ENCODE measurements around the gene PCGF3.
"Not testable (repeated sequence)": the region's sequence is repeated elsewhere in the genome, so short reads cannot be mapped to it uniquely, and the experiment has no call there.

Gene PCGF3

GRCh38 chr4:787561-787981 is 81.9 kb downstream of the PCGF3 start:
- no peak for DNase-seq

GRCh38 chr4:788006-788635 is 82.5 kb downstream of the PCGF3 start:
- DNase-seq, result no peak

- no peak for DNase-seq
Observed at GRCh38 chr4:788636-789297, 83.1 kb downstream of the PCGF3 start.

DNA sequence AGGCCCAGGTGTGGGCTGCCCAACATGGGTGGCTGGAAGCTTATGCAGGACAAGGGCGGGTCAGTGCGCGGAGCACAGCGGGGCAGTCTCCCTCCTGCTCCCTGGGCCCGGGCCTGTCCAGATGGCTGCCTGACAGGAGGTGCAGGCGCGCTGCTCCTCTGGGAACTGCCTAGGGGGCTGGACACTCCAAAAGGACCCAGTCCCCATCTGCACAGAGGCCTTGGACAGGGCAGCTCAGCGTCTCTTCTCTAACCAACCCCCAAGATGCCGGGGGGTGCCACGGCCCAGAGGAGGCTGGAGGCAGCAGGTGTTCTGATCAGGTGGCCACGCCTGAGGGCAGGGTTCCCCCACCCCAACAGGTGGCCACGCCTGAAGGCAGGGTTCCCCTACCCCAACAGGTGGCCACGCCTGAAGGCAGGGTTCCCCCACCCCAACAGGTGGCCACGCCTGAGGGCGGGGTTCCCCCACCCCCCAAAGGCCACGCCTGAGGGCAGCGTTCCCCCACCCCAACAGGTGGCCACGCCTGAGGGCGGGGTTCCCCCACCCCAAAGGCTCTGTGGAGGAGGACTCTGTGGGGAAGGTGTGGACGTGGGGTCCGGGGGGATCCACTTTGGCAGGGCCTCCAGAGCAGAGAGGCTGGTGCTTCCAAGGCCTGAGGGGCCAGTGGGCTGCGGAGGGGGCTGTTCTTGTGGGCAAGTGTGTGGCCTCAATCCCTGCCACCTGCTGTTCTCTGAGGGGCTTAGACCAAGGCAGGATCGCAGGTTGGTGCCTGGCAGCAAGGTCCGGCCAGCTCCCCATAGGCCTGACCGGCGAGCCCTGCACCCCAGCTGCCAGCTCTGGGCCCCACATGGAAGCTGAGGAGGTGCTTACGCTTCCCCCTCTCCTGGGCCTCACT is 84.2 kb downstream of the PCGF3 start:
- DNase-seq, result no peak

- DNase-seq, result no peak
Observed at GRCh38 chr4:790466-790820, 84.8 kb downstream of the PCGF3 start.

- no peak for DNase-seq
Observed at GRCh38 chr4:791252-791897, 85.7 kb downstream of the PCGF3 start.

GRCh38 chr4:791898-792625 is 86.4 kb downstream of the PCGF3 start:
- DNase-seq, result no peak

GRCh38 chr4:792626-793092 is 87.0 kb downstream of the PCGF3 start:
- no peak for DNase-seq

DNA sequence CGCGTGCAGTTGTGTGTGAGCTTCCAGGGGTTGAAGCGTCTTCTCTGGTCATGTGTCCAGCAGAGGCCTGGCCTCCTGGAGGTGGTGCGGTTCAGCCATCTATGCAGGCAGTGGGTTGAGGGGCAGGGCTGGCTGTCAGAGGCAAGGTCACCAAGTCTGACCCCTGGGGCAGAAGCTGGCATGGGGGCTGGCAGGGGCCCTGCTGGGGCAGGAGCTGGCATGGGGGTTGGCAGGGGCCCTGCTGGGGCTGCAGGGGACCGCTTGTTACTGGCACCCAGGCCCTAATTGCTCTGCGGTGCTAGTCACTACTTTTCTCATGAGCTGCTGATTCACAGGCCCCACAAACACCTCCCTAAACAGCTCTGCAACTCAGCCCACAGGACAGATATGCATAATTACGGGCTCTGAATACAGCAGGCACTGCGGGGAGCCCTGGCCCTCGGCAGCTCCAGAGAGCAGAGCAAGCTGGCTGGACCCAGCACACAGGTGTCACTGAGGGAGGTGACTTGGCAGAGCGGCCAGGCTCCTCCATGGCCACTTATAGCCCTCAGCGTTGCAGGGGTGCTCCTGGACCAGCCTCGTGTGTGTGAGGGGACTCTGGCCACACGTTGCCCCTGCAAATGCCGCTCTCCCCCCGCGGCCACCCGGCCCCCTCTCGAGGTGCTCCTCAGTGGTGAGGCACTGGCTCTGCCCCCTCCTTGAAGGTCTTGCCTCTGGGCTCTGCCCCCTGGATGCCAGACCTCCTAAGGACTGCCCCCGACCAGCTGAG is 87.6 kb downstream of the PCGF3 start:
- DNase-seq, result no peak

- DNase-seq, result no peak
Observed at GRCh38 chr4:793941-794621, 88.4 kb downstream of the PCGF3 start.

DNA sequence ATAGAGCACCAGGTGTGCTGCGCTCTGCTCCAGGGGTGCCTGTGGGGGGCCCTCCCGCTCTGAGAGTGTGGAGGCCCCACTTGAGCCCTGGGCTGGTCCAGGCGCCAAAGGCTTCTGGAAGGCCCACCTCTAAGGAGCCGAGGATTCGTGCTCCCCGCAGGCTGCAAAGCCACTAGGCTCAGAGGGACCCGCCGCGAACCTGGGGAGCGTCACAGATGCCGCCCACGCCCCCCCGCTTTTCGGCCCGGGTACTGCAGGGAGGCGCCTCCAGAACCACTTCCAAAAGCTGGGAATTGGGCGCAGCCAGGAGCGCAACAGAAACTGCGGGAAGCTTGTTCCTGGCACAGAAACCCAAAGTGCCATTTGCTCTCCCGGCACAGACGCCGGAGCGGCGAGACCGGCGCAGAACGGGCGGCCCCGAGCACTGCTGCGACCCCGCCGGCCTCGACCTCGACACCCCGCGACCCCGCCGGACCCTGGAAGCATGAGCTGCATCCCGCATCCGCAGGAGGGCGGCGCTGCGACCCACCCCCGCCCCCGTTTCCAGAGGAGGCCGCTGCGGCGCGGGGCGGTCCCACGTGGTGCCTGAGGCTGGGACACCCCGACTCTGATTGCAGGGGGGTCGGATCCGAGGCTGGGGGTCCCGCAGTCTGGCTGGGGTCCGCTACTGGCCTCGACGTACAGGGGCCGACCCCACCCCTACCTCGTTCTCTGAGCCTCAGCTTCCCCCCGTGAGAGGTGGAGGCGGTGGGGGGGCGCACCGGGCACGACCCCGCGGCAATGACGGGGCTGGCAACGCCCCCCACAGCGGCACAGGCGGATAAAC is 89.5 kb downstream of the PCGF3 start:
- no peak for DNase-seq

DNA sequence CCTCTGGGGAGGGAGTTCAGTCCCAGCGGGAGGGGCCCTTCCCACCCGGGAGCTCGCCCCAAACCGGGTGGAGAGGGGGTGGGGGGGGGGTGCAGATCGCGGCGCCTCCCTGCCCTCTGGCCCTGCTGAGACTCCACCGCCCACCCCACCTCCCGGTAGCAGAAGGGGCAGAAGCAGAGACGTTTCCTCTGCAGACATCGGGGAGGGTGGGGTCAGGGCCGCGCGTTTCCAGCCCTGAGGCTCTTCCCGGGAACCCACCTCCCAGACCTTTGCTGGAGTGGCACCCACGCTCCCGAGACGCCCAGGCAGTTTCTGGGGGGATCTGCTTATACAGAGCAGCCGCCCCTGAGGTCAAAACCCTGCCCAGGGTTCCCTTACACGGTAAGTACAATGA is 90.1 kb downstream of the PCGF3 start:
- DNase-seq, result no peak

DNA sequence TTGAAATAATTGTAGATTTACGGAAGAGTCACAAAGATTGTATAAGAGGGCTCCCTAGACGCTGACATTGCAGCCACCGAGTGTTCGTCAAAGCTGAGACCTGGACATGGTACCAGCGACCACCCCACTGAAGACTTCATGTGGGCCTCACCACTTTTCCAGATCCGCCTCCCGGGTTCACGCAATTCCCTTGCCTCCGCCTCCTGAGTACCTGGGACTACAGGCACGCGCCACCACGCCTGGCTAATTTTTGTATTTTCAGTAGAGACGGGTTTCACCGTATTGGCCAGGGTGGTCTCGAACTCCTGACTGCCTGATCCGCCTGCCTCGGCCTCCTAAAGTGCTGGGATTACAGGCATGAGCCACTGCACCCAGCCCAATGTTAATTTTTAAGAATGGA is 90.6 kb downstream of the PCGF3 start:
- DNase-seq, result no peak

DNA sequence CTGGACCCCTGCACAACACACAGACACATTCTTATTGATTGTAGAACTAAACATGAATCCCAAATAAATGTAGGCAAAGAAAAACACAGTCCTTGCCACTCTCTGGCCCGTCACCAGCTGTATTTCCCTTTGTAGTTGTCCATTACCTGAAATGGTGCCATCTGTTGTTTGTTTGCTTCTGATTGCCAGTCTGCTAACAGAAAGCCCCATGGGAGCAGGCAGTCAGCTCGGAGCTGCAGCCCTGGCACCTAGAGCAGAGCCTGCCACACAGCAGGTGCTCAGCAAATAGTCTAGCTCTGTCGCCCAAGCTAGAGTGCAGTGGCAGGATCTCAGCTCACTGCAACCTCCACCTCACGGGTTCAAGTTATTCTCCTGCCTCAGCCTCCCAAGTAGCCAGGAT is 91.4 kb downstream of the PCGF3 start:
- DNase-seq, result no peak

- DNase-seq, result no peak
Observed at GRCh38 chr4:801436-802124, 95.9 kb downstream of the PCGF3 start.

DNA sequence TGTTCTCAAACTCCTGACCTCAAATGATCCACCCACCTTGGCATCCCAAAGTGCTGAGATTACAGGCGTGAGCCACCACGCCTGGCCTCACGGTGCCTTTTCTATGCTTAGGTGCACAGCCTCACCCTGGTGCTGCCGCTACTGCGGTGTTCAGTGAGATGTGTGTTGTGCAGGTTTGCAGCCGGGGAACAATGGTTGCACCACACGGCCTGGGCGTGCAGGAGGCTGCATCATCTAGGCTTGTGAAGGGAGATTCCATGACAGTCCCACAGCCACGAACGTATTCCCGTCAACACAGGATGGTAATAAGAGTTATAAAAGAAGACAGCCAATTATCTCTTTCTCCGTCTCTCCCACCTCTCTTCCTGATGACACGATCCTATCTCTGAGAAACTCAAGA is 98.3 kb downstream of the PCGF3 start:
- no peak for DNase-seq

DNA sequence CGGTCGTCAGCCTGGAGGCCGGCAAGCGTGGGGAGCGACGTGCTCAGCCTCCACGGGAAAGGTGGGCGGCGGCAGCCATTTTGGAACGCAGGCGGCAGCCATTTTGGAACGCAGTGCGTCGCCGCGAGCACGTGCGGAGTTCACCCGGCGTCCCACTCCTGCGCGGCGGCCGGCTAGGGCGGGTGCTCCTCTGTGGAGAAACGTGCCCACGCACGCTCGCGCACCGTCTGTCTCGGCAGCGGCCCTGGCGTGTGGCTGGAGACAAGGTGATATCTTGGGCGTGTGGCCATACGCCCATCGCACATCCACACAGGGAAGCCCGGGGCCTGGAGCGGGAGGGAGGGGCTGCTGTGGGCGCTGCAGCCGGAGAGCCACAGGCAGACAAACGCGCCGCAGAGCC is 99.2 kb downstream of the PCGF3 start:
- DNase-seq, result no peak

DNA sequence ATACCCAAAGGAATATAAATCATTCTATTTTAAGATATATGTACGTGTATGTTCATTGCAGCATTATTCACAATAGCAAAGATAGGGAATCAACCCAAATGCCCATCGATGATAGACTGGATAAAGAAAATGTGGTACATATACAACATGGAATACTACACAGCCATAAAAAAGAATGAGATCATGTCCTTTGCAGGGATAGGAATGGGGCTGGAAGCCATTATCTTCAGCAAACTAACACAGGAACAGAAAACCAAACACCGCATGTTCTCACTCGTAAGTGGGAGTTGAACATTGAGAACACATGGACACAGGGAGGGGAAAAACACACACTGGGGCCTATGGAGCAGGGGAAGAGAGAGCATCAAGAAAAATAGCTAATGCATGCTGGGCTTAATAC is 101.3 kb downstream of the PCGF3 start:
- not testable (repeated sequence) for DNase-seq

- DNase-seq, result no peak
Observed at GRCh38 chr4:807792-808191, 102.2 kb downstream of the PCGF3 start.
